Hepatocyte (in vitro differentiated cells): Measurements from ENCODE around the gene PKP4. TPM values are rescaled to one million over a fixed set of nuclear protein-coding genes. Genes with fewer than 3 reads are reported as not detected.

Experiments
- DNase-seq: peaks from one replicate; pipeline ENCODE4 v3.0.0-alpha.2; 2016; ENCODE audit warnings: low spot score
- H2AFZ ChIP-seq: fragments of 200-600 bp; sonication (generic); 2 replicates; pipeline ENCODE4 v1.6.0; 2016; ENCODE audit warnings: antibody characterized with exemption, mild to moderate bottlenecking
- H3K27ac ChIP-seq: fragments of 200-600 bp; sonication (generic); 2 replicates; pipeline ENCODE4 v1.5.1; 2016; ENCODE audit warnings: mild to moderate bottlenecking
- H3K27me3 ChIP-seq: fragments of 200-600 bp; sonication (generic); 2 replicates; pipeline ENCODE4 v1.6.1; 2016
- H3K36me3 ChIP-seq: fragments of 200-600 bp; sonication (generic); replicated peaks from 2 replicates; pipeline ENCODE4 v1.5.1; 2016; ENCODE audit warnings: low read depth; ENCODE audit not compliant: insufficient read depth
- H3K4me1 ChIP-seq: fragments of 200-600 bp; sonication (generic); 2 replicates; pipeline ENCODE4 v1.5.1; 2016; ENCODE audit warnings: mild to moderate bottlenecking, moderate library complexity; ENCODE audit not compliant: insufficient read depth
- H3K4me2 ChIP-seq: fragments of 200-600 bp; sonication (generic); 2 replicates; pipeline ENCODE4 v1.6.0; 2016
- H3K4me3 ChIP-seq: fragments of 200-600 bp; sonication (generic); 2 replicates; pipeline ENCODE4 v1.5.1; 2016; ENCODE audit warnings: mild to moderate bottlenecking
- H3K79me2 ChIP-seq: fragments of 200-600 bp; sonication (generic); 2 replicates; pipeline ENCODE4 v1.6.0; 2017; ENCODE audit warnings: mild to moderate bottlenecking
- H3K9me2 ChIP-seq: fragments of 200-600 bp; sonication (generic); replicated peaks from 2 replicates; pipeline ENCODE4 v1.6.0; 2017; ENCODE audit warnings: mild to moderate bottlenecking; ENCODE audit not compliant: insufficient read depth
- H3K9me3 ChIP-seq: fragments of 200-600 bp; sonication (generic); 2 replicates; pipeline ENCODE4 v1.5.1; 2016; ENCODE audit warnings: low read depth, mild to moderate bottlenecking
- H4K20me1 ChIP-seq: fragments of 200-600 bp; sonication (generic); 2 replicates; pipeline ENCODE4 v1.6.0; 2016; ENCODE audit warnings: mild to moderate bottlenecking; ENCODE audit not compliant: insufficient read depth, poor library complexity, severe bottlenecking
- EZH2 ChIP-seq: fragments of 200-600 bp; sonication (generic); IDR thresholded peaks from 2 replicates; pipeline ENCODE4 v1.6.1; 2016; ENCODE audit warnings: antibody characterized with exemption, mild to moderate bottlenecking, borderline replicate concordance
- EZH2phosphoT487 ChIP-seq: fragments of 200-600 bp; sonication (generic); IDR thresholded peaks from one replicate; pipeline ENCODE4 v1.6.1; 2018; ENCODE audit warnings: antibody characterized with exemption, mild to moderate bottlenecking, low read depth, moderate library complexity; ENCODE audit not compliant: unreplicated experiment, severe bottlenecking
- WGBS: methylation state at CpG from one replicate; pipeline ENCODE4 v1.1.6; 2016; ENCODE audit warnings: low lambda C conversion rate; ENCODE audit errors: missing lambda C conversion rate; 5-methylcytosine and 5-hydroxymethylcytosine counted together
- polyA plus RNA-seq: library from polyadenylated mRNA; unstranded; fragments of >200 nt; fragmentation: Nextera tagmentation; extraction: Ambion mirVana; gene quantifications from 2 replicates; pipeline ENCODE4 v1.2.1, GENCODE V29; 2016
- total RNA-seq: library from RNA; depleted of rRNA; stranded (reverse); fragments of >200 nt; gene quantifications from 2 replicates; pipeline ENCODE4 v1.2.3, GENCODE V29; 2014
- TF ChIP-seq, protein P1 (sequence below): fragments of 200-600 bp; sonication (generic); IDR thresholded peaks from 2 replicates; pipeline ENCODE4 v1.5.1; 2016; ENCODE audit warnings: antibody characterized with exemption, mild to moderate bottlenecking; ENCODE audit not compliant: poor library complexity

PKP4 gene
- total and polyA plus RNA-seq, 2 experiments from 2014 or later: 10.6 to 32.2 TPM

DNA sequence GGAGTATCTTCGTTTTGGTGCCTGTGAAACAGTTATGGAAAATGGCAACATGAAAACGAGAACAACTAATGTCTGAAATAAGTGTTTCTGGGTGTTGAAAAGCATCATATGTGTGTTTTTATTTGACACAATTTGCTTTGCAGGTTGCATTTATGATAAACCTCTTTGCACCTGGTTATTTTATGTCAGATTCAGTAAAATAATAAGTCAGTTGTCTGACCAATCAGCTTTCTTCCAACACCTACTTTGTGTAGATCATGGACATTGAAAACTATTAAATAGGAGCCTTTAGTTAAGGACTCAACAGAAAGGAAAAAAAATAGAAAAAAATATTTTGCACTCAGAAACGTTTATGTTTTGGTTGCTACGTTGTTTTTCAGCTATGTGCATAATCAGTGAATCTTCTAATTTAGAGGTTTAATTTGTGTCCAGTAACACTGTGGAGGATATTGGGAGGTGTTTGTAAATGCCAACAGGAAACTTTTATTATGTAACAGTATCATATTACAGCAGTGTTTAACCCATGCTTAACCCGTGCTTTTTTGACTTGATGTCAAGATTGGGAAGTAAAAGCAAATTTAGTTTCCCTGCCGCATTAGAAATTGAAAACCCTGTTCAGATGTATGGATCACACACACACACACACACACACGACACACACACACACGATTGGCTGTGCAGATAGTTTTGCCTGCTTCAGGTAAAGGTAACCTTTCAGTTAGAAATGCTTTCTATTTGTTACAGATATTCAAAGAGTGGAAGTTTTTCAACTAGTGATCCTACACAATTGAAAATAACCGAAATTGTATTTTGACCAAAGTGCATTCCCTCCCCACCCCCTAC lies 2.6 kb downstream of the PKP4 start:
- H3K36me3 ChIP-seq: no peaks in the 10 kb centered on the region
- peak overlapping the region; percentile 88 for H3K4me2 ChIP-seq
- no peaks in the 10 kb centered on the region for H3K27me3 ChIP-seq
- no peaks in the 10 kb centered on the region for H3K9me3 ChIP-seq
- no peak overlapping the region for H2AFZ ChIP-seq
- H3K4me1 ChIP-seq: peaks cover 12% of the 10 kb centered on the region
- TF ChIP-seq EZH2phosphoT487: no peak
- TF ChIP-seq, protein P1, sequence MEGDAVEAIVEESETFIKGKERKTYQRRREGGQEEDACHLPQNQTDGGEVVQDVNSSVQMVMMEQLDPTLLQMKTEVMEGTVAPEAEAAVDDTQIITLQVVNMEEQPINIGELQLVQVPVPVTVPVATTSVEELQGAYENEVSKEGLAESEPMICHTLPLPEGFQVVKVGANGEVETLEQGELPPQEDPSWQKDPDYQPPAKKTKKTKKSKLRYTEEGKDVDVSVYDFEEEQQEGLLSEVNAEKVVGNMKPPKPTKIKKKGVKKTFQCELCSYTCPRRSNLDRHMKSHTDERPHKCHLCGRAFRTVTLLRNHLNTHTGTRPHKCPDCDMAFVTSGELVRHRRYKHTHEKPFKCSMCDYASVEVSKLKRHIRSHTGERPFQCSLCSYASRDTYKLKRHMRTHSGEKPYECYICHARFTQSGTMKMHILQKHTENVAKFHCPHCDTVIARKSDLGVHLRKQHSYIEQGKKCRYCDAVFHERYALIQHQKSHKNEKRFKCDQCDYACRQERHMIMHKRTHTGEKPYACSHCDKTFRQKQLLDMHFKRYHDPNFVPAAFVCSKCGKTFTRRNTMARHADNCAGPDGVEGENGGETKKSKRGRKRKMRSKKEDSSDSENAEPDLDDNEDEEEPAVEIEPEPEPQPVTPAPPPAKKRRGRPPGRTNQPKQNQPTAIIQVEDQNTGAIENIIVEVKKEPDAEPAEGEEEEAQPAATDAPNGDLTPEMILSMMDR: no peak
- no peak for TF ChIP-seq EZH2
- DNase-seq: no peak
- H4K20me1 ChIP-seq: peaks cover 26% of the 10 kb centered on the region
- H3K9me2 ChIP-seq: no peaks in the 10 kb centered on the region
- H3K27ac ChIP-seq: no peak overlapping the region
- WGBS: 53% methylated on average over 9 of the region's 9 CpGs
- peak overlapping the region; percentile 98 for H3K4me3 ChIP-seq
- peaks cover 59% of the 10 kb centered on the region for H3K79me2 ChIP-seq

- Histone ChIP-seq H3K79me2 (peaks cover 73% of the 10 kb centered on the region), H3K4me1 (peaks cover 12% of the 10 kb centered on the region)
Measured at GRCh38 chr2:158460632-158461297, 4.0 kb downstream of the PKP4 start.

DNA sequence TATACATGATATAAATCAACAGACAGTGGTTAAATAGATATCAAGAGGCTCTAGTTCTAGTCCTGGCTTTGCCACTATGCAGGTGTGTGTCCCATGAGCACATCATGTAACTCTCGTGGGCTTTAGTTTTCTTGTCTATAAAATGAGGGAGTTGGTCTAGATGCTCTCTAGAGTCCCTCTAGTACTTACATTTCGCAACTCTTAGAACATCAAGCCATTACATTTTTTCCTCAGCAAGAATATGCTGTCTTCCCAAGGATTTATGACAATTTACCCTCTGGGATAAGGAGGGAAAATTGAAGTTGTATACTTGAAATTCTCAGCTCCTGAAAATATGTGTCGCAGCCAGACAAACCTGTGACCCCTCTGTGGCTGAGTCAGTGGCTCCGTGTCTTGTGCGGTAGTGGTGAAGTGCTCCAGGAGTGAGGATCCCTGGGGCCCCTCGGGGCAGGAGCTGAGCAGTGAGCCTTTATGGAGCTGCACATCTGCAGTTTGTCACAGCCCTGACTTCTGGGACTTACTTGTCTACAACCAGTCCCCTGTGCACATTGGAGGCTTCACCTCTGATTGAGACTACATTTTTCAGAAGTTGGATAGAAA lies 6.8 kb downstream of the PKP4 start:
- H3K4me1 ChIP-seq: peaks cover 10% of the 10 kb centered on the region
- no peaks in the 10 kb centered on the region for H3K27me3 ChIP-seq
- WGBS: 69% methylated on average over 6 of the region's 6 CpGs
- no peaks in the 10 kb centered on the region for H3K36me3 ChIP-seq
- H3K9me3 ChIP-seq: no peaks in the 10 kb centered on the region
- no peak overlapping the region for H3K4me3 ChIP-seq
- H2AFZ ChIP-seq: no peak overlapping the region
- H3K27ac ChIP-seq: no peak overlapping the region
- peaks cover 97% of the 10 kb centered on the region for H3K79me2 ChIP-seq
- no peak for TF ChIP-seq EZH2
- no peak for TF ChIP-seq EZH2phosphoT487
- TF ChIP-seq, protein P1: no peak
- no peak for DNase-seq
- H3K9me2 ChIP-seq: no peaks in the 10 kb centered on the region
- H4K20me1 ChIP-seq: peaks cover 29% of the 10 kb centered on the region
- H3K4me2 ChIP-seq: no peak overlapping the region

More at GRCh38 chr2:158460632-158461297, 4.0 kb downstream of the PKP4 start:
- H3K9me3 ChIP-seq: no peaks in the 10 kb centered on the region
- DNase-seq: no peak
- H3K9me2 ChIP-seq: no peaks in the 10 kb centered on the region
- no peaks in the 10 kb centered on the region for H3K36me3 ChIP-seq
- H3K4me3 ChIP-seq: no peak overlapping the region
- H3K27me3 ChIP-seq: no peaks in the 10 kb centered on the region
- TF ChIP-seq EZH2phosphoT487 (no peak), EZH2 (no peak)
- TF ChIP-seq, protein P1: no peak
- H3K4me2 ChIP-seq: no peak overlapping the region
- peaks cover 33% of the 10 kb centered on the region for H4K20me1 ChIP-seq
- WGBS: 81% methylated on average over 3 of the region's 3 CpGs
- no peak overlapping the region for H2AFZ ChIP-seq
- H3K27ac ChIP-seq: no peak overlapping the region
